Esophagus squamous epithelium (tissue), 4 donors: ENCODE measurements around the gene MTFP1.

ENCODE experiments used
- CTCF ChIP-seq, 6 experiments: fragments of 450-650 bp in 4 of 6; fragments of 200-600 bp in 2 of 6; sonication (generic) in 2 of 6; IDR thresholded peaks; one replicate each; pipeline ENCODE4 v1.5.1; 2016 to 2019; ENCODE audit warnings: antibody characterized with exemption in 6 of 6, mild to moderate bottlenecking in 4 of 6, moderate library complexity in 4 of 6
- POLR2A ChIP-seq, 4 donors: fragments of 450-650 bp; IDR thresholded peaks; one replicate each; pipeline ENCODE4 v1.6.1; 2017; ENCODE audit warnings: antibody characterized with exemption in 4 of 4, mild to moderate bottlenecking in 4 of 4, moderate library complexity in 3 of 4

GRCh38 chr22:30470655-30471054 is 45.1 kb downstream of the MTFP1 start:
- TF ChIP-seq CTCF (IDR thresholded peaks at IDR 0.05) (no peak), POLR2A (IDR thresholded peaks at IDR 0.05) (no peak)
